ENCODE measurements around the gene MSL3B.

The MSL3B gene

GRCh38 chr2:233847248-233847898, 20.8 kb downstream of the MSL3B start:
- Histone ChIP-seq H3K27me3 (no peaks in the 10 kb centered on the region), H3K9me3 (no peaks in the 10 kb centered on the region), H3K4me1 (no peaks in the 10 kb centered on the region), H3K27ac (no peak overlapping the region), H3K4me3 (no peak overlapping the region), H3K36me3 (no peaks in the 10 kb centered on the region)
- intact Hi-C loops (cut with DNase I) = no loop called here
- DNase-seq (peak; percentile 10), ATAC-seq (no peak)
- TF ChIP-seq CTCF (IDR thresholded peaks at IDR 0.05) = no peak

- H3K4me1 ChIP-seq = no peaks in the 10 kb centered on the region
- no peak for TF ChIP-seq CTCF (IDR thresholded peaks at IDR 0.05)
- ATAC-seq (peak; percentile 37), DNase-seq (peak; percentile 37)
- intact Hi-C loops (cut with DNase I) = no loop called here
- H3K36me3 ChIP-seq = no peaks in the 10 kb centered on the region
- no peaks in the 10 kb centered on the region for H3K27me3 ChIP-seq
- no peaks in the 10 kb centered on the region for H3K9me3 ChIP-seq
- H3K4me3 ChIP-seq = no peak overlapping the region
- H3K27ac ChIP-seq = no peak overlapping the region
These were observed 21.6 kb downstream of the MSL3B start for GRCh38 chr2:233846387-233847247.

DNA sequence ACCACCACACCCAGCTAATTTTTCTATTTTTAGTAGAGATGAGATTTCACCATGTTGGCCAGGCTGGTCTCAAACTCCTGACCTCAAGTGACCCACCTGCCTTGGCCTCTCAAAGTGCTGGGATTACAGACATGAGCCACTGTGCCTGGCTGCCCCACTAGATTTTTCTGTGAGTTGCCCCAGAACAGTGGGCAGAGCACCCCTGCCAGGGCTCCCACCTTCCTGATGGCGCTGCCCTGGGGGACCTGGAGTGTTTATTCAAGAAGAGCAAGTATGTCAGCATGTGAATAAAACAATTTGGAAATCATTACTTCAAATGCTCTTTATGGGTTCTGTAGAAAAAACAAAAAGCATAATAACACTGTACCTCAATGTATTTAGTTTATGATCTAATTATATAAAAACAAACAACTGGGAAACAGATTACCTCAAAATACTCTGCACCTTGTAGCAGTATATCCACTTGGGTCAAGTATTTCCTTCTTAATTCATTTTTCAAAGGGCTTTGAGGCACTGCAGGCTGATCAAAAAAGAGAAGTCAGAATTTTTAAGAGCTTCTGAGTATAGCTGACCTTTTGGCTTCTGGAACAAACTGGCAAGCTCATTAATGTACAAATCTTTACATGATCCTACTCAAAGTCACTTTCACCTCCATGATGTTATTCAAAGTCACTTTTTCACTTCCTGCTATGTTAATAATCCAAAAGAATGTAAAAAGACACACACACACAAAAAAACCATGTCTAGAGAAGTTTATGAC, 22.7 kb downstream of the MSL3B start:
- peak; percentile 7 for DNase-seq
- Histone ChIP-seq H3K4me1 (no peaks in the 10 kb centered on the region), H3K4me3 (no peak overlapping the region), H3K36me3 (no peaks in the 10 kb centered on the region), H3K27ac (no peak overlapping the region), H3K27me3 (no peaks in the 10 kb centered on the region), H3K9me3 (no peaks in the 10 kb centered on the region)
- intact Hi-C loops (cut with DNase I) = no loop called here
- no peak for TF ChIP-seq CTCF (IDR thresholded peaks at IDR 0.05)
- no peak for ATAC-seq

GRCh38 chr2:233844836-233845235, 23.4 kb downstream of the MSL3B start:
- Histone ChIP-seq H3K4me3 (no peak overlapping the region), H3K27me3 (no peaks in the 10 kb centered on the region), H3K9me3 (no peaks in the 10 kb centered on the region), H3K36me3 (no peaks in the 10 kb centered on the region), H3K27ac (no peak overlapping the region), H3K4me1 (no peaks in the 10 kb centered on the region)
- DNase-seq = peak; percentile 8
- intact Hi-C loops (cut with DNase I) = no loop called here
- ATAC-seq = no peak
- TF ChIP-seq CTCF (IDR thresholded peaks at IDR 0.05) = no peak

DNA sequence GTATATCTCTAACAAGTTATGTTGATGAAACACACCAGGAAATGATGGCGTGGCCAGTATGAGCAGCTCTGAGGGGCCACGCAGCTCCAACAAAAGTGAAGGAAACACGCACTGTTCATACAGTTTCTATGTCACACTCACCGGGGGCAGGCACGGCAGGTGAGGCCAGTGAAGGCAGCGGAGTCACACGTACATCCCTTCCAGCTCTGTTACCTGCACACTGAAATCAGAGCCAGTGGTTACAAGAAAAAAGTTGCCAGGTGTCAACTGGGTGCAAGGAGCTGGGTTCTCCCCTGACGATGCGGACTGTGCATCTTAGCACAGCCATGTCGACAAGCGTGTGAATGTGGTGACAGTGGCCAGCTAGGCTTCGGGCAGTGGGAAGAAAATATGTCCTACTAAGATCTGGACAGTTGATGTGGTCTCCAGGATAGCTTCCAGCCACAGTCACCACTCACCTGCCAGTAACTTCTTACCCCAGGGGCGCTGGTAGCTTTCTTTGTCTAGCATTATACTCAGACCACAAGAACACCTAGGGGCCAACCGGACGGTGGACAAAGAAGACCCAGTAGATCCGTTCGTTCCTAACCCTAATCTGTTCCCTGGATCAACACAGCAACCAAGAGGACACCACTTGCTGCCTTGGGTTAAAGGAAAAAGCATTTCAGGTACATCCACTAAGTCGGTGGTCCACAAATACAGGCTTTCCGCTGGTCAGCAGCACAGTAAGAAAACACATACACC, 23.9 kb downstream of the MSL3B start:
- H3K27me3 ChIP-seq = no peaks in the 10 kb centered on the region
- intact Hi-C loops (cut with DNase I) = no loop called here
- no peak for TF ChIP-seq CTCF (IDR thresholded peaks at IDR 0.05)
- H3K4me1 ChIP-seq = no peaks in the 10 kb centered on the region
- H3K36me3 ChIP-seq = no peaks in the 10 kb centered on the region
- H3K27ac ChIP-seq = no peak overlapping the region
- peak; percentile 20 for DNase-seq
- no peak overlapping the region for H3K4me3 ChIP-seq
- no peaks in the 10 kb centered on the region for H3K9me3 ChIP-seq
- no peak for ATAC-seq

Data from upper lobe of right lung (tissue), 1 donor.